Astrocyte of the spinal cord (primary cell): Measurements from ENCODE around the gene FANK1.
"Not testable (repeated sequence)": the region's sequence is repeated elsewhere in the genome, so short reads cannot be mapped to it uniquely, and the experiment has no call there.

ENCODE experiments used
- DNase-seq: peaks from one replicate; pipeline ENCODE4 v3.0.0; 2011; ENCODE audit warnings: low read depth, low spot score
- H3K4me3 ChIP-seq: 2 replicates; pipeline ENCODE4 v1.5.1; 2011; ENCODE audit warnings: low read depth, mild to moderate bottlenecking, low read length, moderate library complexity
- in situ Hi-C: cut with HindIII; loops from 2 replicates; pipeline ENCODE4 v1.10.0; 2017; ENCODE audit warnings: low sequenced_read_pairs
- TF ChIP-seq, protein P1 (sequence below): IDR thresholded peaks from 2 replicates; pipeline ENCODE4 v1.5.1; 2012; ENCODE audit warnings: low read depth, mild to moderate bottlenecking, low read length, inconsistent platforms

The FANK1 gene, protein sequence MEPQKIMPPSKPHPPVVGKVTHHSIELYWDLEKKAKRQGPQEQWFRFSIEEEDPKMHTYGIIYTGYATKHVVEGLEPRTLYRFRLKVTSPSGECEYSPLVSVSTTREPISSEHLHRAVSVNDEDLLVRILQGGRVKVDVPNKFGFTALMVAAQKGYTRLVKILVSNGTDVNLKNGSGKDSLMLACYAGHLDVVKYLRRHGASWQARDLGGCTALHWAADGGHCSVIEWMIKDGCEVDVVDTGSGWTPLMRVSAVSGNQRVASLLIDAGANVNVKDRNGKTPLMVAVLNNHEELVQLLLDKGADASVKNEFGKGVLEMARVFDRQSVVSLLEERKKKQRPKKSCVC

DNA sequence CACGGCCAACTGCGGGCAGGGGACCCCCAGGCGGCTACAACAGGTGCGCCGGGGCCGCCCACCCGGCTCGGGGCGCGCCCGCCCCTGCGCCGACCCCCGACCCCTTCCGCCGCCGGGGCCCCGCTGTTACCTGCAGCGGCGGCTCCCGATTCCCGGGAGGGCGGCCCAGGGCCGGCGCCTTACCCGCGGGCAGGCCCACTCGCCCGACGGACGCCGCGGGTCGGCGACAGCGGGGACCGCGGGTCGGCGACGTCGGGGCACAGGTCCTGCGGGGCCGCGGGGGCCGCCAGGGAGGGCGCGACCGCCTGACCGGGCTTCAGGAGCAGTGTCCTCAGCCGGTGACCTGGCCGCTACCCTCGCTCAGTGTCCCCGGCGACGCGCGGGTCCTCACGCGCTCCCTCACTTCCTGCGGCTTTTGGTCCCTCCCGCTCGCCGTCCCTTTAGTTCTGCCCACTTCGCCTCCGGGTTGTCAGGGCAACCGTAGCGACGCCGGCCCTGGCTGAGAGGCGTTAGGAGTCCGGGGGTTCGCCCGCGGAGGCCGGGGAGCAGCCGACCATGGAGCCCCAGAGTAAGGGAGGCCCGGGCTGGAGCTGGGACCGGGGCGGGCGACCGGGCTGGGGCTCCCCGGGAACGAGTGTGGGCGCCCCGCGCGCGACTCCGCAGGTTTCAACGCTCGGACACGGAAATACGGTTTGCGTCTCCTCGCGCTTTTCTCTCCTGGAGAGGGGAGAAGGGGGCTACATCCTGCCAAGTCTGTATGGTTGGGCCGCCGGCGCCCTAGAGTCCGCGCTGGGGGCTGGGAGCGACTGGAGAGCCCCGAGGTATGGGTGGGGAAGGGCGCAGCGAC is at the start of gene FANK1:
Gene FANK1, plus strand, starts transcription at position 477 of the 847 bp plus-strand sequence. Its CDS starts 79 bp downstream, at position 556.
- peak within 1 kb of the TSS; percentile 50 for H3K4me3 ChIP-seq
- in situ Hi-C loops, result not testable (repeated sequence)
- peak; percentile 81 for DNase-seq

DNA sequence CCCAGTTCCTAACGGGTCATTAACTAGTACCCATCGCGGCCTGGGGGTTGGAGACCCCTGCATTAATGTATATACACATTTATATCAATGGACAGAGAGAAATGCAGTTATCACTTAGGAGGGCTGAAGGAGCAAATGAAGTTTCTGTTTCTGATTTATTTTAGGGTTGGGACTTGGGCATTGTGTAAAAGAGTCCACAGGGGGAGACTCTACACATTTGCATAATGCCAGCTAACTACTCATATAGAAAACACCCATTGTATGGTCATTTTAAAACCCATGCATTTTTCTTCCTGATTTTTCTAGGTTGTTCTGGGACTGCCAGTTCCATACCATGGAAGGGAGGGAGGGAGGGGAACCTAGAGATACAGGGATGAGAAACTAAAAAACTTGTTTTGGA is 49.5 kb upstream of the FANK1 start:
- DNase-seq, result no peak
- no peak overlapping the region for H3K4me3 ChIP-seq
- TF ChIP-seq, protein P1, sequence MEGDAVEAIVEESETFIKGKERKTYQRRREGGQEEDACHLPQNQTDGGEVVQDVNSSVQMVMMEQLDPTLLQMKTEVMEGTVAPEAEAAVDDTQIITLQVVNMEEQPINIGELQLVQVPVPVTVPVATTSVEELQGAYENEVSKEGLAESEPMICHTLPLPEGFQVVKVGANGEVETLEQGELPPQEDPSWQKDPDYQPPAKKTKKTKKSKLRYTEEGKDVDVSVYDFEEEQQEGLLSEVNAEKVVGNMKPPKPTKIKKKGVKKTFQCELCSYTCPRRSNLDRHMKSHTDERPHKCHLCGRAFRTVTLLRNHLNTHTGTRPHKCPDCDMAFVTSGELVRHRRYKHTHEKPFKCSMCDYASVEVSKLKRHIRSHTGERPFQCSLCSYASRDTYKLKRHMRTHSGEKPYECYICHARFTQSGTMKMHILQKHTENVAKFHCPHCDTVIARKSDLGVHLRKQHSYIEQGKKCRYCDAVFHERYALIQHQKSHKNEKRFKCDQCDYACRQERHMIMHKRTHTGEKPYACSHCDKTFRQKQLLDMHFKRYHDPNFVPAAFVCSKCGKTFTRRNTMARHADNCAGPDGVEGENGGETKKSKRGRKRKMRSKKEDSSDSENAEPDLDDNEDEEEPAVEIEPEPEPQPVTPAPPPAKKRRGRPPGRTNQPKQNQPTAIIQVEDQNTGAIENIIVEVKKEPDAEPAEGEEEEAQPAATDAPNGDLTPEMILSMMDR, result no peak
- in situ Hi-C loops, result no loop called here

DNA sequence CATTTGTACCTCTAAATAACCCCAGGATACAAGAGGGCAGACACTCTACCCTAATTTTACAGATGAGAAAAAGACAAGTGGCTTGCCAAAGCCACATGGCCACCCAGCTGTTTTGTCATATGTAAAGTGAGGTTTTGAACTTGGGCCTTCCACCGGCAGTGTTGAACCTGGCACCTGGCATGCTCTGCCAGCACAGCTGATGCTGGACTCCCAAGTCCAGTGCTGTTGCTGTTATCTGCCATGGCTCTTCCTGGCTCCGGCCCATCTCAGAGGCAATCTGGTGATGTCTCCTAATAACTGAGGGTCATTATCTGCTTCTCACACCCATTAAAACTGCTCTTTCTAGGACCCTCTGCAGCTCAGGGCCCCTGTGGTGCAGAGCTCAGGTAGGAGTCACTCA is 48.0 kb upstream of the FANK1 start:
- TF ChIP-seq, protein P1, result no peak
- no peak for DNase-seq
- in situ Hi-C loops, result no loop called here
- no peak overlapping the region for H3K4me3 ChIP-seq

DNA sequence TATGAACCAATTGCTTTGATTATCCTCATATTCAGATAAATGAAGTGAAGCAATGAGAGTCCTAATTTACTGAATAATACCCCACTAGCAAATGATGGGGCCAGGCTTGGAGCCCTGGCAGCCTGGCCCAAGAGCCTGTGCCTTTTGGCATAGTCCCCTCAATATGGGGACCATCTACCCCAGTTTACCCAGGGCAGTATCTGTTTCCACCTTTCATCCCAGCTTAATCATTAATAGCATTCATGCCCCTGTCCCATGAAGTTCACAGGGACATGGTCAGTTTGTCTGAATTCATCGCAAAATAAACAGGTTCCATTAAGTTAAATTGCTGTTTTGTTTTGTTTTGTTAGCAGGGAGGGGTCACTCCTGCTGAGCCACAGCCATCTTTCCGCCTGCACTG is 47.5 kb upstream of the FANK1 start:
- in situ Hi-C loops, result no loop called here
- TF ChIP-seq, protein P1, result no peak
- no peak for DNase-seq
- no peak overlapping the region for H3K4me3 ChIP-seq

DNA sequence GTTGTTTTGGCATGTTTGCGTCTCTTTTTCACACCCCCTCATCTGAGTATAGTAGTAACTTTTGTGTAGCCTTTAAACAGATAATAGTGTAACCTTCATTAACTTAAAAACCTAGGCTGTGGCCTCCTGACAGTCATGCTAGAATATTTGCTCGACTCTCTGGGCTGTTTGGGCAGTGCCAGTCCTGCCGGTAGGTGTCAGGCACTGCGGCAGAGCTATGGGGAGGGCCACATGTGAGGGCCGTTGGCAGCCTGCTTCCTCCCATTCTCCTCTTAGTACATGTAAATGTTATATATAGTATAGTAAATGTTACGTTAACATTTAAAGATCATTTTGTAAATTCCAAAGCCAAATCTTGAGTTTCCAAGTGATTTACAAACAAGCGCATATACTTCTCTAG is 46.9 kb upstream of the FANK1 start:
- H3K4me3 ChIP-seq, result no peak overlapping the region
- DNase-seq, result no peak
- TF ChIP-seq, protein P1, result no peak
- in situ Hi-C loops, result no loop called here

DNA sequence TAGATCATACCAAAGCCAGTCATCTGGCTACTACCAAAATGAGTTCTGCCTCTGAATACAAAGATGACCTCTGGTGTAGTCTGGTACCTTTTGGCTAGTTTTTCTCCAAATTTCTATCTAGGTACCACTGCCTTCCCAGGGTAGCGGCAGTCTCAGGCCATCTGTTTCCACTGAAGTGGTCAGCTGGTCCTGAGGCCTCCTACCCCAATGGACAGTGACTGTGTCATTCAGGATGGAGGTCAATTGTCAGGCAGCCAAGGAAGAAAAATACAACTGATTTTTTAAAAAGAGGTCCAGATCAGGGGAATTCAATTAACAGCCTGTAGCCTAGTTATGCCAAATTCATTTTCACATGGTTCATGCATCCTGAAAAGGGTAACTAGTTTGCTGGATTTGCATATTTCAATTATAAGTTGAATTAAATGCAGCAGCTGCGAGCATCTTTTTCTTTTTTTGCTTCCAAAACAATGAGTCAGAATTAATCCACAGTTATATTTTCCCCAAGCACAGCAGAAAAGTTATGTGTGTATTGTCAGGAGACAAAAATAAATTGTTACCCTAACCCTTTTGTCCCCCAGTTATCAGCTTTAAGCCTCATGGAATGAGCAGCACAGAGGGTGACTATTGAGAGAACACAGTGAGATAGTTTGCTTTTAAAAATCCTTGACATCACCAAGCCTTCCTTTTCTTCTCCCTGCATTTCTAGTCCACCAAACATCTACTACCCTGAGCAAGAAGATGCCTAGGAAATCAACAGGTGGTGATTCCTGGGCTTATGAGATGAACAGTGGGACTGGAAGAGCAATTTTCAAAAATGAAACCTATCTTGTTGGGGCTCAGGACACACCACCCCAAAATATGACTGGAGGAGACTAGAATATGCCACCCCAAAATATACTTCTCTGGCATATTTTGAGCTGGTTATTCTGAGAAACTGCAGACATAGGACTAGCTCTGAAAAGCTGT is 45.3 kb upstream of the FANK1 start:
- H3K4me3 ChIP-seq, result no peak overlapping the region
- TF ChIP-seq, protein P1, result no peak
- in situ Hi-C loops, result no loop called here
- no peak for DNase-seq
